GM06990 (cell line): ENCODE data around the gene ZNF710.

ENCODE experiments used
- DNase-seq: peaks from one replicate; pipeline ENCODE4 v3.0.0-alpha.2; 2011; ENCODE audit not compliant: insufficient read length; ENCODE audit errors: extremely low read depth
- H3K27me3 ChIP-seq: replicated peaks from 2 replicates; pipeline ENCODE4 v1.6.0; 2011; ENCODE audit warnings: low read length; ENCODE audit not compliant: control insufficient read depth, insufficient read depth
- H3K36me3 ChIP-seq: 2 replicates; pipeline ENCODE4 v1.5.1; 2011; ENCODE audit warnings: low read length; ENCODE audit not compliant: control insufficient read depth, insufficient read depth
- H3K4me3 ChIP-seq: replicated peaks from 2 replicates; pipeline ENCODE4 v1.5.1; 2011; ENCODE audit warnings: low read depth, mild to moderate bottlenecking, control low read depth, low read length
- TF ChIP-seq, protein P1 (sequence below): IDR thresholded peaks from 2 replicates; pipeline ENCODE4 v1.5.1; 2011; ENCODE audit warnings: low read length, control low read depth, mild to moderate bottlenecking, inconsistent platforms; ENCODE audit not compliant: insufficient read depth, poor library complexity, severe bottlenecking

Gene ZNF710

GRCh38 chr15:90046911-90047392 lies 45.8 kb downstream of the ZNF710 start:
- TF ChIP-seq, protein P1, sequence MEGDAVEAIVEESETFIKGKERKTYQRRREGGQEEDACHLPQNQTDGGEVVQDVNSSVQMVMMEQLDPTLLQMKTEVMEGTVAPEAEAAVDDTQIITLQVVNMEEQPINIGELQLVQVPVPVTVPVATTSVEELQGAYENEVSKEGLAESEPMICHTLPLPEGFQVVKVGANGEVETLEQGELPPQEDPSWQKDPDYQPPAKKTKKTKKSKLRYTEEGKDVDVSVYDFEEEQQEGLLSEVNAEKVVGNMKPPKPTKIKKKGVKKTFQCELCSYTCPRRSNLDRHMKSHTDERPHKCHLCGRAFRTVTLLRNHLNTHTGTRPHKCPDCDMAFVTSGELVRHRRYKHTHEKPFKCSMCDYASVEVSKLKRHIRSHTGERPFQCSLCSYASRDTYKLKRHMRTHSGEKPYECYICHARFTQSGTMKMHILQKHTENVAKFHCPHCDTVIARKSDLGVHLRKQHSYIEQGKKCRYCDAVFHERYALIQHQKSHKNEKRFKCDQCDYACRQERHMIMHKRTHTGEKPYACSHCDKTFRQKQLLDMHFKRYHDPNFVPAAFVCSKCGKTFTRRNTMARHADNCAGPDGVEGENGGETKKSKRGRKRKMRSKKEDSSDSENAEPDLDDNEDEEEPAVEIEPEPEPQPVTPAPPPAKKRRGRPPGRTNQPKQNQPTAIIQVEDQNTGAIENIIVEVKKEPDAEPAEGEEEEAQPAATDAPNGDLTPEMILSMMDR, result no peak
- peak; percentile 50 for DNase-seq
- no peaks in the 10 kb centered on the region for H3K27me3 ChIP-seq
- H3K36me3 ChIP-seq, result peaks cover 4% of the 10 kb centered on the region
- H3K4me3 ChIP-seq, result no peak overlapping the region

GRCh38 chr15:90047956-90048575 lies 46.9 kb downstream of the ZNF710 start:
- TF ChIP-seq, protein P1, result no peak
- Histone ChIP-seq H3K4me3 (no peak overlapping the region), H3K27me3 (no peaks in the 10 kb centered on the region), H3K36me3 (peaks cover 4% of the 10 kb centered on the region)
- DNase-seq, result no peak

GRCh38 chr15:90049030-90049429 lies 47.9 kb downstream of the ZNF710 start:
- no peaks in the 10 kb centered on the region for H3K27me3 ChIP-seq
- no peak overlapping the region for H3K4me3 ChIP-seq
- DNase-seq, result no peak
- TF ChIP-seq, protein P1, result no peak
- peaks cover 4% of the 10 kb centered on the region for H3K36me3 ChIP-seq

GRCh38 chr15:90049666-90050604 lies 48.8 kb downstream of the ZNF710 start:
- Histone ChIP-seq H3K27me3 (no peaks in the 10 kb centered on the region), H3K36me3 (no peaks in the 10 kb centered on the region; the same call in none of the 2 replicates), H3K4me3 (no peak overlapping the region)
- no peak for DNase-seq
- TF ChIP-seq, protein P1, result no peak

DNA sequence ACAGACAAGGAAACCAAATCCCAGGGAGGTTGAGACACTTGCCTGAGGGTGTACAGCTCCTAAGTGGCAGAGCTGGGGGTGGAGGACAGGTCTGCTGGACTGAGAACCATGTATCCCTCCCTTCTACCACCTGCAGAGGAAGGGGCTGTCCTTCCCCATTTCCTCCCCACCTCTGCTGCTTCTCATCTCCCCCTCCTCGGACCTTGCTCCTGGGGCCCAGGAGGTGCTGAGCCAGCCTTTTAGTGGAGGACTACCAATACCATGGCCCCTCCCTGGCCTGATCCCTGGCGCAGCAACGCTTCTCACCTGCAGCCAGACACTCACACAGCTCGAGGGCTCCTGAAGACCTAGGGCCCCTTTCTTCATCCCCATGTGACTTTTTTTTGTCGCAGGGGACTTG lies 50.8 kb downstream of the ZNF710 start:
- TF ChIP-seq, protein P1, result no peak
- H3K36me3 ChIP-seq, result no peaks in the 10 kb centered on the region; the same call in 1 of the 2 replicates
- DNase-seq, result no peak
- no peaks in the 10 kb centered on the region for H3K27me3 ChIP-seq
- no peak overlapping the region for H3K4me3 ChIP-seq
